NOMO-1 treated with dmso at 0.1 percent for 144 hours (cell line): ENCODE data around the gene CEP72.
"Not testable (repeated sequence)": the region's sequence is repeated elsewhere in the genome, so short reads cannot be mapped to it uniquely, and the experiment has no call there.

ENCODE experiments used
- DNase-seq: peaks from one replicate; lab custom pipeline; 2025; ENCODE audit not compliant: unreplicated experiment; lab: John Stamatoyannopoulos, UW

Gene CEP72

GRCh38 chr5:595285-595875, 16.8 kb upstream of the CEP72 start:
- no peak for DNase-seq

- DNase-seq: no peak
Measured at GRCh38 chr5:597871-598563, 14.1 kb upstream of the CEP72 start.

- DNase-seq: no peak
Measured at GRCh38 chr5:598564-598890, 13.6 kb upstream of the CEP72 start.

- no peak for DNase-seq
Measured at GRCh38 chr5:600886-601541, 11.1 kb upstream of the CEP72 start.

GRCh38 chr5:601771-602465, 10.2 kb upstream of the CEP72 start:
- DNase-seq: no peak

- no peak for DNase-seq
Measured at GRCh38 chr5:602466-603035, 9.6 kb upstream of the CEP72 start.

- DNase-seq: no peak
Measured at GRCh38 chr5:603081-603998, 8.8 kb upstream of the CEP72 start.

- DNase-seq: no peak
Measured at GRCh38 chr5:604391-604831, 7.7 kb upstream of the CEP72 start.

- not testable (repeated sequence) for DNase-seq
Measured at GRCh38 chr5:605090-605489, 7.0 kb upstream of the CEP72 start.

GRCh38 chr5:606061-606460, 6.1 kb upstream of the CEP72 start:
- no peak for DNase-seq

- no peak for DNase-seq
Measured at GRCh38 chr5:606526-607399, 5.4 kb upstream of the CEP72 start.

GRCh38 chr5:607541-608428, 4.4 kb upstream of the CEP72 start:
- DNase-seq: peak; percentile 91

GRCh38 chr5:608429-609370, 3.4 kb upstream of the CEP72 start:
- no peak for DNase-seq

- no peak for DNase-seq
Measured at GRCh38 chr5:609506-609905, 2.6 kb upstream of the CEP72 start.

- DNase-seq: no peak
Measured at GRCh38 chr5:610011-610743, 2.0 kb upstream of the CEP72 start.

GRCh38 chr5:610744-611730, 1.1 kb upstream of the CEP72 start:
- DNase-seq: no peak
